Skeletal muscle tissue (tissue), 4 donors: ENCODE results near the gene CNBD2. TPM values are rescaled to one million over a fixed set of nuclear protein-coding genes. Genes with fewer than 3 reads are reported as not detected.
"Not testable (repeated sequence)": the region's sequence is repeated elsewhere in the genome, so short reads cannot be mapped to it uniquely, and the experiment has no call there.

ENCODE experiments used
- H3K27ac ChIP-seq: one replicate; pipeline ENCODE4 v1.7.0; 2013; ENCODE audit warnings: mild to moderate bottlenecking, low read depth, low read length, inconsistent platforms
- H3K27me3 ChIP-seq, 3 donors: one replicate each; pipeline ENCODE4 v1.7.0; 2013; ENCODE audit warnings: low read length in 3 of 3; ENCODE audit not compliant: control insufficient read depth in 3 of 3, insufficient read depth in 3 of 3
- H3K36me3 ChIP-seq, 3 donors: one replicate each; pipeline ENCODE4 v1.7.0; 2013; ENCODE audit warnings: low read length in 3 of 3; ENCODE audit not compliant: control insufficient read depth in 3 of 3, insufficient read depth in 3 of 3
- H3K4me1 ChIP-seq, 3 donors: one replicate each; pipeline ENCODE4 v1.7.0; 2013; ENCODE audit warnings: low read length in 3 of 3, mild to moderate bottlenecking in 3 of 3; ENCODE audit not compliant: control insufficient read depth in 3 of 3, insufficient read depth in 3 of 3
- H3K4me3 ChIP-seq, 3 donors: one replicate each; pipeline ENCODE4 v1.7.0; 2013; ENCODE audit warnings: low read length in 3 of 3
- H3K9ac ChIP-seq, 3 donors: one replicate each; pipeline ENCODE4 v1.7.0; 2013; ENCODE audit warnings: low read length in 3 of 3, mild to moderate bottlenecking in 3 of 3, moderate library complexity in 2 of 3, low read depth in 1 of 3
- H3K9me3 ChIP-seq, 3 donors: one replicate each; pipeline ENCODE4 v1.7.0; 2013; ENCODE audit warnings: low read length in 3 of 3; ENCODE audit not compliant: control insufficient read depth in 3 of 3
- total RNA-seq: library from RNA; depleted of rRNA; stranded (reverse); fragments of >200 nt; gene quantifications from one replicate; pipeline ENCODE4 v1.2.3, GENCODE V29; 2014
- donor health status: Osteomylitis.

The CNBD2 gene
- total RNA-seq, 1 donor from 2014 or later, result 5.2 TPM

GRCh38 chr20:35952080-35952479 is 16.3 kb upstream of the CNBD2 start:
- Histone ChIP-seq H3K4me1 (peaks cover 20 to 25% (median 21%) of the 10 kb centered on the region in 3 donors), H3K4me3 (peak overlapping the region in 1 of 3 donors; percentile 98), H3K36me3 (peaks cover 4 to 11% (median 10%) of the 10 kb centered on the region in 3 donors), H3K27ac (peak overlapping the region; percentile 96), H3K9ac (peak overlapping the region in 1 of 3 donors; percentile 99)
- H3K9me3 ChIP-seq, H3K27me3 ChIP-seq: not testable (repeated sequence)

DNA sequence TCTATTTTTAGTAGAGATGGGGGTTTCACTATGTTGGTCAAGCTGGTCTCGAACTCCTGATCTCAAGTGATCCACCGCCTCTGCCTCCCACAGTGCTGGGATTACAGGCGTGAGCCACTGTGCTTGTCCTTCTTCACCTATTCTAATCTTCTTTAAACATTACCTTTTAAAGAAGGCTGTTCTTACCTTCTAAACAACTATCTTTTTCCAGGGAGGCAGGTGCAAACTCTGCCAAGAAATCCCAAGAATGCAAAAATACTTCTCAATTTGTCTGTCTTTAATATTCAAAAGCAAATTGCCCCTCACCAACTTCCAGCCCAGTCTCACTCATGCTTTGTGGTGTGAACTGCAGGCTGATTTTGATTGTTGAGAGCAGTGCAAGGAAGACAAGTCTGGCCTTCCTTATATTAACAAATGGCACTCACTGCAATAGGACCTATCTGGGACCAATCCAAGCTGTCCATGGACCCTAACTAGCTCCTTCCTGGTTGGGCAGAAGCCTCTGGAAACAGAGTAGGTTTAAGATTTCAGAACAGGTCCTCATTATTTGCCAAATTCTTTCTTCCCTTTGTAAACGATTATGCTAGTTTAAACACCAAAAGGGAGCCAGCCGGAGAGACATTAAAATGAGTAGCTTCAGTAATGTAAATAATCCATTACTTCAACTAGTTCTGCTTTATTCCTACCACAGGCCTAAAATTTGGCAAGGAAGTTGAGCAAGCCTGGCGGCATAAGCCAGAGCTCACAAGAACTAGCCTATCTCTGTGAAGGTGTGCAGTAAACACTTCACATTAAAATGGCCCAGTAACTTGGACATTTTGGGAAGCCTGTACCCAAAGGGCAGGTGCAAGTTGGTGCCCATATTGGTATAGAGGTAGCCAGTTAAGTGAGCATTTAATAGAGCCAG is 15.7 kb upstream of the CNBD2 start:
- H3K9me3 ChIP-seq, result no peaks in the 10 kb centered on the region
- peak overlapping the region; percentile 90 to 98 (median 92) for H3K4me3 ChIP-seq
- H3K27ac ChIP-seq, result peak overlapping the region; percentile 96
- no peaks in the 10 kb centered on the region for H3K27me3 ChIP-seq
- H3K9ac ChIP-seq, result peak overlapping the region; percentile 99
- peaks cover 15 to 25% (median 21%) of the 10 kb centered on the region in 3 donors for H3K4me1 ChIP-seq
- H3K36me3 ChIP-seq, result peaks cover 0 to 5% (median 4%) of the 10 kb centered on the region in 3 donors

DNA sequence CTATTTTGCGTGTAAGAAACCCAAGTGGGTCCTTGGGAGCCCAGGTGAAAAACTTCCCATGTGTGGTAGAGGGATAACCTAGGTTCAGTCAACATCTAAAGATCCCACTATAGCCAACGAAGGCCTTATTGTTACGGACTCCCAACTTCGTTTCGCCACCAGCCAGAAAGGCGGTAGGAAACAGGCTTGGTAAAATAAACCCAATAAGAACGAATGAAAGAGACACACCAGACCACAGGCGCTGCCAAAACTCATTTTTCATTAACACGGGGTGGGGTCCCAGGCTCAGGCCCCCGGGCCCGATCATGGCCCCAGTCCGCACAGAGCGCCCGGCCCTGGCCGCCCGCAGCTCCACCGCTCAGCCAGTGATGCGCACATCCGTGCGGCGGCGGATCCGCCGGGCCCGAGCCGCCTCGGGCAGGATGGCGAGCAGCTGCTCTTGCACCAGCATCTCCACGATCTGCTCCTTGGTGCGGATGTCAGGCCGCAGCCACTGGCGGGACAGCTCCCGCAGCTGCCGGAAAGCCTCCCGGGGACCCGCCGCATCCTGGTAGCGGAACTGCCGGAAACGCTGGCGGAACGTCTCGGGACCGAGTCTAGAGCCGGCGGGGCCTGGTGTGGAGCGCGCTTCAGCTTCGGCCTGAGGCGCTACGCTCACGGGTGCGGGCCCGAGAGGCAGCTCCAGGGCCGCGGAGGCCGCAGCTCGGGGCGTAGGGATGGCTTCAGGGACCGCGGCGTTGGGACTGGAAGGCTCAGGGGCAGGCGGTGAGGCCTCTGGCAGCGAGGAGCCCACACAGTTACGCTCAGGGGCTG is 14.8 kb upstream of the CNBD2 start:
- H3K9me3 ChIP-seq, result no peaks in the 10 kb centered on the region
- H3K27ac ChIP-seq, result peak overlapping the region; percentile 96
- H3K36me3 ChIP-seq, result no peaks in the 10 kb centered on the region
- peak overlapping the region; percentile 90 to 98 (median 92) for H3K4me3 ChIP-seq
- H3K9ac ChIP-seq, result peak overlapping the region; percentile 99
- peaks cover 15 to 25% (median 21%) of the 10 kb centered on the region in 3 donors for H3K4me1 ChIP-seq
- H3K27me3 ChIP-seq, result no peaks in the 10 kb centered on the region

DNA sequence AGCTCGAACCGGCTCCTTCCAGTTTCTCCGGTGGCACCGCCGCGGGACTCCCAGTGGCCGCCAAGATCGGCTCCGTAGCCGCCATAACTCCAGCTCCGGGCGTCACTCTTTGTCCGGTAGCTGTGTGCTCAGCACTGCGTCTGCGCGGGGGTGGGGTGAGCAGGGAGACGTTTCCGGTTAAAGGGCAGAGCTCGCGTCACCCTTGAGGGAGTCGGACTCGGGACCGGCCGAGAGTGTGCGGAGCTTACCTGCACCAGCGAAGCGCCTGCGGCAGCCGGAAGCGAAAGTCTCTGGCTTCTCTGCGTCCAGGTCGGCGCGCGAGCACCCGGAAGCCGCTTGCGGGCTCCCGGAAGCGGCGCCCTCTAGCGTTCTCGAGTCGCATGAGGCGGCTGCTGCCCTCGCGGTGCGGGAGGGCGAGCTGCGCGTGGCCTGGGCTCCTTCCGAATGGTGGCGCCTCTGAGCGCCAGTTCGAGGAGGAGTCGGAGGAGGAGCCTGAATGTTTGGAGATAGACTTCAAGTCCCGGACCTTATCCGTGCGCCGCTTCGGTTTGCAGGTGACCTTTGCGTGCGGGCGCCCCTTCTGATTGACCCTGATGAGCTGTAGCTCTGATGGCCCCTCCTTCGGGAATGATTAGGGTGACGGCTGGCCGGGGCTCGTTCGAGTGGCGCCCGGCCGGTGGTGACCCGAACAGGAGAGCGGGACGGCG is 14.0 kb upstream of the CNBD2 start, which contains the start of gene SCAND1:
Gene SCAND1, minus strand, starts transcription at position 303 of the 707 bp plus-strand sequence. Its CDS starts 218 bp downstream, at position 85.
- no peaks in the 10 kb centered on the region for H3K36me3 ChIP-seq
- peak within 1 kb of the TSS; percentile 96 for H3K27ac ChIP-seq
- H3K9ac ChIP-seq, result peak within 1 kb of the TSS; percentile 99
- H3K9me3 ChIP-seq, result no peaks in the 10 kb centered on the region
- peak within 1 kb of the TSS; percentile 90 to 98 (median 92) for H3K4me3 ChIP-seq
- H3K27me3 ChIP-seq, result no peaks in the 10 kb centered on the region
- H3K4me1 ChIP-seq, result peaks cover 15 to 25% (median 21%) of the 10 kb centered on the region in 3 donors

- Histone ChIP-seq H3K9ac (peak overlapping the region; percentile 93 to 99 (median 99)), H3K27ac (peak overlapping the region; percentile 96), H3K4me3 (peak overlapping the region; percentile 90 to 98 (median 92)), H3K4me1 (peaks cover 15 to 25% (median 21%) of the 10 kb centered on the region in 3 donors), H3K36me3 (no peaks in the 10 kb centered on the region), H3K9me3 (no peaks in the 10 kb centered on the region), H3K27me3 (no peaks in the 10 kb centered on the region)
These were observed 13.5 kb upstream of the CNBD2 start for GRCh38 chr20:35954907-35955251.

DNA sequence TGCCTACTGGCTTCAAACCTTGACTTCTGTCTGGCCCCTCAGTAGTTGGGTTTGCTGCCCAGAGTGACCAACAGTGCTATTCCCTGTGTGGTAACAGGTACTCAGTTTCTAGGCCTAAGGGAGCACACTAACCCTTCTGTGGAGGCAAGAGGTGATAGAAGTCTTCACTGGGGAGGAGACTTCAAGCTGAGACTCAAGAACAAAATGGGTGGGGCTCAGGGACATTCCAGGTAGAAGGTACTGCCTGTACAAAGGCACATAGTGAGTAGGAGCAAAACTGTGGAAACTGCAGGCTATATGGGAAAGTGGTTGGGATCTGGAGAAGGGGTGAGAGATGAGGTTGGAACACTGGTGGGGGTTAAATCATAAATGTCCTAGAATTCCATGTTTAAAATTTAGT is 11.8 kb upstream of the CNBD2 start:
- Histone ChIP-seq H3K4me1 (peaks cover 15 to 25% (median 21%) of the 10 kb centered on the region in 3 donors), H3K27me3 (no peaks in the 10 kb centered on the region), H3K4me3 (no peak overlapping the region), H3K36me3 (no peaks in the 10 kb centered on the region), H3K9ac (no peak overlapping the region), H3K27ac (no peak overlapping the region), H3K9me3 (no peaks in the 10 kb centered on the region)

- not testable (repeated sequence) for H3K9me3 ChIP-seq, H3K4me1 ChIP-seq, H3K27me3 ChIP-seq
These were observed 9.1 kb upstream of the CNBD2 start for GRCh38 chr20:35959291-35959690.

DNA sequence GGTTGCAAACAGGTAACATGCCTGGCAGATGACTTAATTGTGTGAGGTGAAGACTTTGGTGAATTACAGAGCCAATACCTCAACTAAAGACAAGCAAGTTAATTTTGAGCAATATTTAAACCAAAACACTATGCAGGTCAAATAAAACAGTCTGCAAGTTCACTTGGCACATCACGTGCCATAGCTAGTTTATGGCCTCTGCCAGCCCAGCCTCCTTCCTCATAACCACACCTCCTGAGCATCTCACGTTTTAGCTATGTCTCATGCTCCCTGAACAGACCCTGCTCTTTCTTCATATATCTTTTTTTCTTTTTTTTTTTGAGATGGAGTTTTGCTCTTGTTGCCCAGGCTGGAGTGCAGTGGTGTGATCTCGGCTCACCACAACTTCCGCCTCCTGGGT is 4.5 kb upstream of the CNBD2 start:
- H3K36me3 ChIP-seq, result no peaks in the 10 kb centered on the region
- H3K4me1 ChIP-seq, result no peaks in the 10 kb centered on the region
- no peak overlapping the region for H3K9ac ChIP-seq
- H3K27ac ChIP-seq, result no peak overlapping the region
- no peaks in the 10 kb centered on the region for H3K9me3 ChIP-seq
- no peak overlapping the region for H3K4me3 ChIP-seq
- no peaks in the 10 kb centered on the region for H3K27me3 ChIP-seq

More at GRCh38 chr20:35959291-35959690, 9.1 kb upstream of the CNBD2 start:
- not testable (repeated sequence) for H3K4me3 ChIP-seq, H3K9ac ChIP-seq, H3K27ac ChIP-seq, H3K36me3 ChIP-seq

DNA sequence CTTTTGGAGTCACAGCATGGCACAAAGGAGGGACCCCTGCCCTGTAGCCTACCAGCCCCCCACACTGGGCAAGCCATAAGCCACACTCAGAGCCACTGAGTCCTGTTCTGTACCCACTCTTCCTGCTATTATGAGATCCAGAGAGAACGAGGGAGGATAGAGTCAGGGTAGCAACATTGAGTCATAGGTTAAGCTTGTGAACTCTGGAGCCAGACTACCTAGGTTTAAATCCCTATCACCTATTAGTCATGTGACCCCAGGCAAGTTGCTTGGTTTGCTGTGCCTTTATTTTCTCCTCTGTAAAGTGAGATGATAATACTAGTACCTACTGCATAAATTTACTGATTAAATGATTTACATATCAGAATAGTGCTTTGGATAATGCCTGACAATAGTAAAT is 540 bp downstream of the CNBD2 start:
- Histone ChIP-seq H3K9ac (no peak overlapping the region), H3K4me1 (no peaks in the 10 kb centered on the region), H3K9me3 (no peaks in the 10 kb centered on the region), H3K27me3 (no peaks in the 10 kb centered on the region), H3K4me3 (no peak overlapping the region), H3K27ac (no peak overlapping the region), H3K36me3 (no peaks in the 10 kb centered on the region)
